NT2/D1 (cell line): ENCODE data around the gene ZFYVE16.

Experiments
- SUZ12 ChIP-seq: IDR thresholded peaks from 2 replicates; pipeline ENCODE4 v1.6.1; 2011; ENCODE audit not compliant: insufficient read length, insufficient read depth; ENCODE audit errors: extremely low read depth
- YY1 ChIP-seq: IDR thresholded peaks from 2 replicates; pipeline ENCODE4 v1.6.1; 2011; ENCODE audit not compliant: insufficient read length, insufficient read depth
- ZNF274 ChIP-seq: IDR thresholded peaks from 2 replicates; pipeline ENCODE4 v1.6.1; 2011; ENCODE audit warnings: mild to moderate bottlenecking, low read depth, low read length

- TF ChIP-seq ZNF274 (no peak), SUZ12 (no peak), YY1 (no peak)
These were observed 84.9 kb downstream of the ZFYVE16 start for GRCh38 chr5:80492741-80493140.
